IMR-90 (cell line): ENCODE results near the gene TJP3.

Experiments used
- CEBPB ChIP-seq: IDR thresholded peaks from 2 replicates; pipeline ENCODE4 v1.6.1; 2012; ENCODE audit warnings: low read depth, low read length, improper control_type of control experiment
- ELK1 ChIP-seq: fragments of 150-350 bp; IDR thresholded peaks from 2 replicates; pipeline ENCODE4 v1.6.1; 2016; ENCODE audit warnings: low read depth, mild to moderate bottlenecking, low read length, moderate library complexity, borderline replicate concordance
- FOS ChIP-seq: fragments of 150-350 bp; IDR thresholded peaks from 2 replicates; pipeline ENCODE4 v1.6.1; 2016; ENCODE audit warnings: low read depth, low read length
- MAZ ChIP-seq: IDR thresholded peaks from 2 replicates; pipeline ENCODE4 v1.6.1; 2012; ENCODE audit warnings: low read depth, mild to moderate bottlenecking, low read length, improper control_type of control experiment, moderate library complexity, borderline replicate concordance
- MXI1 ChIP-seq: IDR thresholded peaks from 2 replicates; pipeline ENCODE4 v1.6.1; 2012; ENCODE audit warnings: low read depth, mild to moderate bottlenecking, low read length, moderate library complexity, borderline replicate concordance
- NFE2L2 ChIP-seq: fragments of 150-350 bp; IDR thresholded peaks from 2 replicates; pipeline ENCODE4 v1.6.1; 2016; ENCODE audit warnings: low read depth, mild to moderate bottlenecking, low read length
- POLR2A ChIP-seq: IDR thresholded peaks from 2 replicates; pipeline ENCODE4 v1.6.1; 2012; ENCODE audit warnings: mild to moderate bottlenecking, low read depth, low read length
- RAD21 ChIP-seq: IDR thresholded peaks from 2 replicates; pipeline ENCODE4 v1.6.1; 2012; ENCODE audit warnings: low read length, improper control_type of control experiment
- RCOR1 ChIP-seq: IDR thresholded peaks from 2 replicates; pipeline ENCODE4 v1.6.1; 2012; ENCODE audit warnings: mild to moderate bottlenecking, low read length, improper control_type of control experiment; ENCODE audit not compliant: insufficient replicate concordance
- RFX5 ChIP-seq: IDR thresholded peaks from 2 replicates; pipeline ENCODE4 v1.8.0; 2012; ENCODE audit warnings: low read depth, mild to moderate bottlenecking, low read length, moderate library complexity
- SMC3 ChIP-seq: fragments of 150-350 bp; IDR thresholded peaks from 2 replicates; pipeline ENCODE4 v1.6.1; 2016; ENCODE audit warnings: low read depth, mild to moderate bottlenecking, antibody characterized with exemption, low read length, moderate library complexity
- USF2 ChIP-seq: fragments of 150-350 bp; IDR thresholded peaks from 2 replicates; pipeline ENCODE4 v1.6.1; 2017; ENCODE audit warnings: mild to moderate bottlenecking, antibody characterized with exemption, low read length, low read depth
- TF ChIP-seq, protein P1 (sequence below): conservative IDR thresholded peaks from 2 replicates; pipeline ENCODE4 v1.5.1; 2012; ENCODE audit warnings: mild to moderate bottlenecking, low read depth, low read length, improper control_type of control experiment

GRCh38 chr19:3750211-3750610 is 42.0 kb downstream of the TJP3 start:
- TF ChIP-seq SMC3 (no peak), CEBPB (no peak), RCOR1 (no peak), POLR2A (no peak), RAD21 (no peak), MAZ (no peak), USF2 (no peak), MXI1 (no peak), FOS (no peak), ELK1 (no peak), RFX5 (no peak), NFE2L2 (no peak)
- TF ChIP-seq, protein P1, sequence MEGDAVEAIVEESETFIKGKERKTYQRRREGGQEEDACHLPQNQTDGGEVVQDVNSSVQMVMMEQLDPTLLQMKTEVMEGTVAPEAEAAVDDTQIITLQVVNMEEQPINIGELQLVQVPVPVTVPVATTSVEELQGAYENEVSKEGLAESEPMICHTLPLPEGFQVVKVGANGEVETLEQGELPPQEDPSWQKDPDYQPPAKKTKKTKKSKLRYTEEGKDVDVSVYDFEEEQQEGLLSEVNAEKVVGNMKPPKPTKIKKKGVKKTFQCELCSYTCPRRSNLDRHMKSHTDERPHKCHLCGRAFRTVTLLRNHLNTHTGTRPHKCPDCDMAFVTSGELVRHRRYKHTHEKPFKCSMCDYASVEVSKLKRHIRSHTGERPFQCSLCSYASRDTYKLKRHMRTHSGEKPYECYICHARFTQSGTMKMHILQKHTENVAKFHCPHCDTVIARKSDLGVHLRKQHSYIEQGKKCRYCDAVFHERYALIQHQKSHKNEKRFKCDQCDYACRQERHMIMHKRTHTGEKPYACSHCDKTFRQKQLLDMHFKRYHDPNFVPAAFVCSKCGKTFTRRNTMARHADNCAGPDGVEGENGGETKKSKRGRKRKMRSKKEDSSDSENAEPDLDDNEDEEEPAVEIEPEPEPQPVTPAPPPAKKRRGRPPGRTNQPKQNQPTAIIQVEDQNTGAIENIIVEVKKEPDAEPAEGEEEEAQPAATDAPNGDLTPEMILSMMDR, result no peak
